HG02798 (cell line): ENCODE results near the gene LSR.

Experiments
- ATAC-seq: cut with Tn5 transposase; IDR thresholded peaks from one replicate; pipeline ENCODE4 v1.9.1; 2021; ENCODE audit warnings: mild to moderate bottlenecking; ENCODE audit not compliant: unreplicated experiment, poor library complexity

Gene LSR

GRCh38 chr19:35248310-35249145 is at the start of gene LSR:
Gene LSR, plus strand, starts transcription at chr19:35249002. Its CDS starts 21 bp downstream, at chr19:35249023.
- ATAC-seq = peak; percentile 82

GRCh38 chr19:35199481-35199880 is 49.3 kb upstream of the LSR start:
- ATAC-seq = no peak

DNA sequence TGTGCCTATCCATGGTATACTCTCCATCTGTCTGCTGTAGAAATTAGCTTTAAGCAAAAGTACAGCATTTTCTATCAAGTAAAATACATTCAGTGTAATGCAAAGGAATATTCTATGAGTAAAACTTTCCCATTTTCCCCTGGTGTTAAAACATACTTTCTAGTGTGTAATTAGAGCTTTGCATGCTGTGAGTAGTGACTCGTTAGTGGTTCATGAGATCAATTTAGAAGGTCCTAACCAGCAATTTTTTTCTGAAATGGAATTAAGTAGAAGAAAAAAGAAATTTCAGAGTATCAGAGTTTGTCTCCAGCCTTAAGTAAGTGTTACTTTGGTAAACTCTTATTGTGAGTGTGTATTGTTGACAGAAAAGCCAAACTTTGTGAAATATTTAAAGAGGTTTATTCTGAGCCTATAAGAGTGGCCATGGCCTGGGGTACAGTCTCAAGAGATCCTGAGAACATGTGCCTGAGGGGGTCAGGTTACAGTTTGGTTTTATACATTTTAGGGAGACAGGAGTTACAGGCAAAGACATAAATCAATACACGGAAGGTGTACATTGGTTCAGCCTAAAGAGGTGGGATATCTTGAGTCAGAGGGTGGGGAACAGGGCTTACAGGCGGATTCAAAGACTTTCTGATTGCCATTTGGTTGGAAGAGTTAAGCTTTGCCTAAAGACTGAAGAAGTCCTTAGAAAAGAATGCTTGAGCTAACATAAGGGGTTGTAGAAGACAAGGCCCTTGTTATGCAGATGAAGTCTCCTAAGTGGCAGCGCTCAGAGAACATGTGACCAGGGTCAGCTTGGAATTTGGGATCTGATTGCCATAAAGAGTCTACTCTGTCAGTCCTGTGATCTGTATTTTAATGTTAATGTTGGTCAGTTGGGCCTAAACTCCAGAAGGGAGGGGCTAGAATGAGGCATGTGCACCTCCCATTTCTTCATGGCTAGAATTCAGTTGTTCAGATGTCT is 45.8 kb upstream of the LSR start:
- no peak for ATAC-seq

DNA sequence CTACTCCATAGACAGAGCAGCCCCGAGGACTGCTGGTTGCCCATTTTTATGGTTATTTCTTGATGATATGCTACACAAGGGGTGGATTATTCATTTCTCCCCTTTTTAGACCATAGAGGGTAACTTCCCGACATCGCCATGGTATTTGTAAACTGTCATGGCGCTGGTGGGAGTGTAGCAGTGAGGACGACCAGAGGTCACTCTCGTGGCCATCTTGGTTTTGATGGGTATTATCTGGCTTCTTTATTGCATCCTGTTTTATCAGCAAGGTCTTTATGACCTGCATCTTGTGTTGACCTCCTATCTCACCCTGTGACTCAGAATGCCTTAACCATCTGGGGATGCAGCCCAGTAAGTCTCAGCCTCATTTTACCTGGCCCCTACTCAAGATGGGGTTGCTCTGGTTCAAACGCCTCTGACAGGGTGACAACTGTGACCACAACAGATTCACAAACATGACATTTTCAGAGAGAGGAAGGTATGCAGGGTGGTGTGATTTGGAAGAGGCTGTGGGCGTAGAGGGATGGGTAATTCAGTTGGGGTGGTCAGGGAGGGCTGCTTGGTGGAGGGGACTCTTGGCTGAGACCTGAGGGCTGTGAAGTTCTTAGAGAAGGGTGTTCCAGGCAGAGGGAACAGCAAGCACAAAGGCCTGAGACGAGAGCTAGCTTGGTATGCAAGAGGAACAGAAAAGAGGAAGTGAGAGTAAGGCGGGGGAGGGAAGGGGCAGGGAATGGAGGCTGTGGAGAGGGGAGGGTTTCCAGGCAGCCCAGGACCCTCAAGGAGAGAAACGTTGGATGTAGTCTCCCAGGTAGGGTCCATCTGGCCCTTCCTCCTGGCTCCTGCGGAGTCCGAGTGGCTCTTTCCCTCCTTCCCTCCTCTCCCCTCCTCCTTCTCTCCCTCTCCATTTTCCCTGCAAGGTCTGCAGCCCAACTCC is 43.7 kb upstream of the LSR start:
- ATAC-seq = peak; percentile 87

DNA sequence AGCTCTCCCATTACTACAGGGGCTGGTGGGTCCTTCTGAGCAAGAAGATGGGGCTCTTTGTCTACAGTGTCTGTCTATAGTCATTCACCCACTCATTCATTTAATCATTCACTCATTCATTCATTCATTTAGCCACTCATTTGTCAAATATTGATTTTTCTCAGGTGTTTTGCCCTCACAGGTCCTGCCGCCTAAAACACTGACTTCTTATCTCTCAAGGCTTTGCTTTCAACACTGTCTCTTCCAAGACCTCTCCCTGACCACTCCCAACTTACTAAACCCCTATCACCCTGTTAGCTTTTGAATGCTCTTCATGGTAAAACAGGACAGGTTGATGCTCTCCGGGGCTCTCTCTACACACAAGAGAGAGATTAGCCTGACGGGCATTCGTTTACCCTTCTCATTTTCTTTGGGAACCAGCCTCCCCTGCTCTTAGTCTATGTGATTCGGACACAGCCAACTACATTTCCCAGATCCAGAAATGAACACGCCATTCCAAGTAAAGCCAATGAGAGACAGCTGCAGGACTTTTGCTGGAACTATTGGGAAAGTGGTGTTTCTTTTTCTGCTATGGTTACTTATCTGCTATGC is 43.0 kb upstream of the LSR start:
- no peak for ATAC-seq

GRCh38 chr19:35206379-35206778 is 42.4 kb upstream of the LSR start:
- no peak for ATAC-seq

DNA sequence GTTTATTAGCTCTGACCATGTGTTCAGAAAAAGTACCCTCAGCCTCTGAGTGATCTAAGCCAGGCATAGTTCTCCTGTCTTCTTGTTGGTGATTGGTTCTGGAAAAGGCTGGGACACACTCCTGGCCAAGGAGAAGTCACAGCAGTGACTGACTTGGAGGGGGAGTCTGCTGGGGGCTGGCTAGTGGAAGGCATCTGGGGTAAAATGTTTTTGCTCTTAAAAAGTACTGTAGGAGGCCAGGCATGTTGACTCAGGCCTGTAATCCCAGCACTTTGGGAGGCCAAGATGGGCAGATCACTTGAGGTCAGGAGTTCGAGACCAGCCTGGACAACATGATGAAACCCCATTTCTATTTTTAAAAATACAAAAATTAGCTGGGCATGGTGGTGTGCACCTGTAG is 41.9 kb upstream of the LSR start:
- no peak for ATAC-seq

DNA sequence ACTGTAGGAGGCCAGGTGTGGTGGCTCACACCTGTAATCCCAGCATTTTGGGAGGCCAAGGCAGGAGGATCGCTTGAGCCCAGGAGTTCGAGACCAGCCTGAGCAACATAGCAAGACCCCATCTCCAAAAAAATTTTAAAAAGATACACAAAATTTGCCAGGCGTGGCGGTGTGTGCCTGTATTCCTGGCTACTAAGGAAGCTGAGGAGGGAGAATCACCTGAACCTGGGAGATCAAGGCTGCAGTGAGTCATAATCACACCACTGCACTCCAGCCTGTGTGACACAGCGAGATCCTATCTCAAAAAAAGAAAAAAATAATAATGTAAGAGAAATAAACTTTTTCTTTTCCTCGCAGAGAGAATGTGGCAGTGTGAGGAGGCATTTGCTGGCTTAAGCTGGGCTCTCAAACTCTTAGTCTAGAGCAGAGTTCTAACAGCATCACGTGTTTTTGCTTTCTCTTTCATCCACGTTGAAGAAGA is 41.4 kb upstream of the LSR start:
- ATAC-seq = no peak

DNA sequence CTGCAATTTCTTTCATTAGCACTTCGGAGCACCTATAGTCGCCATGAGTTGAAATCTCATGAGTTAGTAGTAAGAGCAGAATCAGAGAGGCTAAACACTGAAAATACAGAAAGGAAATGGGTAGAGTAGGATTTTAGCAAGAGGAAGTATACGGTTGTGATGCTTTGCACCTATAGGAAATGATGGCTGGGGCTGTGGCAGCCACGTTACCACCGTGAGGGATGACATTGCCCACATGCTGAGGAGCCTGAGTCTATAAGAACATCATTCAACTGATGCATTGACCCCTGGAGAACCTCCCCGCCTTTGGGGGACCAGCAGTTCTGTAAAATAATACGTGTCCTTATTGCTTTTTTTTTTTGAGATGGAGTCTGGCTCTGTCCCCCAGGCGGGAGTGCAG is 40.7 kb upstream of the LSR start:
- ATAC-seq = no peak

DNA sequence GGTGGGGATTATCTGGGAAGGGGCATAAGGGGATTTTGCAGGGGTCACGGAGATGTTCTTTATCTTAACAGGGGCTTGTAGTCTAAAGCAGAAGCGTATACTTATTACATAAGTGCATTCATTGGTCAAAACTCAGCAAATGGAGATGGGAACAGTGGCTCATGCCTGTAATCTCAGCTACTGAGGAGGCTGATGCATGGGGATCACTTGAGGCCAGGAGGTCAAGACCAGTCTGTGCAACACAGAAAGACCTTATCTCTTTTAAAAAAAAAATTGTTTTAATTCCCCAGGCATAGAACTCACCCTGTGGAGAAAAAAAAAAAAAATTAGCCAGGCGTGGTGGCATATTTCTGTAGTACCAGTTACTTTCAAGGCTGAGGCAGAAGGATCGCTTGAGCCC is 39.2 kb upstream of the LSR start:
- no peak for ATAC-seq

DNA sequence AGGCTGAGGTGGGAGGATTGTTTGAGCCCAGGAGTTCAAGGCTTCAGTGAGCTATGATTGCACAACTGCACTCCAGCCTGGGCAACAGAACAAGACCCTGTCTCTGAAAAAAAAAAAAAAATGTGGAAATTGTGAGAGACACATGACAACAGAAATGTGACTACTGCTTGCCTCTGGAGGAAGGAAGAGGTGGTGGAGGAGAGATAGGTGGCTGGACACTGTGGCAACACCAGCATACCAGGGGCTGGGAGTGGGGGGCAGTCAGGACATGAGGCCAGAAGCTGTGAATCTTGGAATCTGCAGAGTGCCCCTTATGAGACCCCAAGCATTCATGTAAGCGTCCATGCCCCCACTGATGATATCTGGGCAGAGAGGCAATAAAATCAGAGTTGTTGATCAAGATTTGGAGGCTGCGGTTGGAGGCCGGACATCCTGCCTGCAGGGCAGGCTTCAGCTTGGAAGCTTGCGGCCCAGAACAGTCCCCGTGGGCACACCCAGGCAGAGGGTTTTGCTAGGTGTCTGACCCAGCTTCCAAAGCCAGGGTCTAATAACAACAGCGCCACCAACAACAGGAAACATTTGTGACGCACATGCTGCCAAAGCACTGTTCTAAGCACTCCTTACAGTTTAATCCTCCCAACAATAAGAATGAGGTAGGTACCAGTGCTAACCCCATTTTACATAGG is 37.1 kb upstream of the LSR start:
- ATAC-seq = no peak

GRCh38 chr19:35212241-35212640 is 36.6 kb upstream of the LSR start:
- ATAC-seq = no peak

GRCh38 chr19:35213663-35214632 is 34.9 kb upstream of the LSR start:
- peak; percentile 56 for ATAC-seq

GRCh38 chr19:35214766-35215422 is 33.9 kb upstream of the LSR start:
- ATAC-seq = no peak

DNA sequence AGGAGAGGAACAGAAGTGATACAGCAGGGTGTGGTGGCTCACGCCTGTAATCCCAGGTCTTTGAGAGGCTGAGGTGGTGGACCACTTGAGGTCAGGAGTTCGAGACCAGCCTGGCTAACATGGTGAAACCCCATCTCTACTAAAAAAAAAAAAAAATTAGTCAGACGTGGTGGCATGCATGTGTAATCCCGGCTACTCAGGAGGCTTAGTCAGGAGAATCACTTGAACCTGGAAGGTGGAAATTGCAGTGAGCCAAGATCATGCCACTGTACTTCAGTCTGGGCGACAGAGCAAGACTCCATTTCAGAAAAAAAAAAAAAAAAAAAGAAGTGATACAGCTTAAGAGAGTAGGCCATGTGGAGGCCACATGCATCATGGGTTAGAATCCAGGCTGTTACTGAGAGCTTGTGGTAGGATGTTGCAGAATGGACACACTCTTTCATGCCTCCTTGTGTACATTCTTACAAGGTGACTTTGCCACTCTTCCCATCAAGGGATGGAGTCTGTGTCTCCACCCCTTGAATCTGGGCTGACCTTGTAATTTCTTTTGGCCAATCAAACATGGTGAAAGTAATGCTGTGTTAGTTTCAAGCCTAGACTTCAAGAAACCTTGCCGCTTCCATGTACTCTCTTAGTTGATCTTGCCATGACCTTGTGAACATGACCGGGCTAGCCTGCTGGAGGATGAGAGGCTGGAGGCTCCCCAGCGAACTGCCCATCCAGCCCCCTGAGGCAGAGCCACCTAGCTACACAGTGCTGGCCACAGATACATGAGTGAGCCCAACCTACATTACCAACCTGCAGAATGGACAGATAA is 32.6 kb upstream of the LSR start:
- no peak for ATAC-seq

DNA sequence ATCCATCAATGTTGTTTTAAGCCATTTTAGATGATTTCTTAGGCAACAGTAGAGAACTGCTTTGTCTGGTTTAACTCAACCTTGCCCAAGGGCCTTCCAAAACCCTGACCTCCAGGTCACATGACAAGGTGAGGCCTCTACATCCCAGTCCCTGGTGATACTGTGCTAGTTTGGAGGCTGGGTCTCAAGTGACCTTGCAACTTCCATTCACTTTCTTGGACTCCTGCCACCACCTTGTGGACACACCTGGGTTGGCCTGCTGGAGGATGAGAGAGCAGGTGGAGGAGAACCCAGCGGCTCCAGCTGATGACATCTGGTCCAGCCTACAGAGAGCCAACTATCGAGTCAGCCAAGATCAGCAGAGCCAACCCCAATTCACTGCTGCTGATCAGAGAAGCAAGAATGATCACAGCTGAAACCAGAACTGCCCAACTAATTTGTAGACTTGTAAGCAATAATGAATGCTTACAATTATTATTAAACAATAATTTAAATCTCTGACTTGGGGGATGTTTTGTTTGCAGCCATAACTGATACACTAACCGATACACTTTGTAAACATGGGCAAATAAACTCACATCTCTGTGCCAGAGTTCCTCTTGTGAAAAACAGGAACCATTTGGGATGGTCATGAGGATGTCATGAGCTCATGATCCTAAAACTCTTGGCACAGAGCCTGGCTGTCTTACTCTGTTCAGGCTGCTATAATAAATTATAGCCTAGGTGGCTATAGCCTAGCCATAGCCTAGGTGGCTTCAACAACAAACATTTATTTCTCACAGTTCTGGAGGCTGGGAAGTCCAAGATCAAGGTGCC is 31.8 kb upstream of the LSR start:
- ATAC-seq = no peak
